Fibroblast of mammary gland (primary cell): Measurements from ENCODE around the gene SUMF2.
A peak's percentile ranks its signal among the peaks of the same experiment; 100 is the strongest.
"Not testable (repeated sequence)": the region's sequence is repeated elsewhere in the genome, so short reads cannot be mapped to it uniquely, and the experiment has no call there.

Experiments used
- DNase-seq: peaks from one replicate; pipeline ENCODE4 v3.0.0-alpha.2; 2010; ENCODE audit warnings: low read depth
- H3K4me3 ChIP-seq: 2 replicates; pipeline ENCODE4 v1.5.1; 2011; ENCODE audit warnings: low read depth, mild to moderate bottlenecking, low read length, moderate library complexity; ENCODE audit not compliant: control insufficient read depth
- TF ChIP-seq, protein P1 (sequence below): conservative IDR thresholded peaks from 2 replicates; pipeline ENCODE4 v1.5.1; 2011; ENCODE audit warnings: low read depth, low read length, inconsistent platforms; ENCODE audit not compliant: control insufficient read depth, insufficient read depth

The SUMF2 gene

DNA sequence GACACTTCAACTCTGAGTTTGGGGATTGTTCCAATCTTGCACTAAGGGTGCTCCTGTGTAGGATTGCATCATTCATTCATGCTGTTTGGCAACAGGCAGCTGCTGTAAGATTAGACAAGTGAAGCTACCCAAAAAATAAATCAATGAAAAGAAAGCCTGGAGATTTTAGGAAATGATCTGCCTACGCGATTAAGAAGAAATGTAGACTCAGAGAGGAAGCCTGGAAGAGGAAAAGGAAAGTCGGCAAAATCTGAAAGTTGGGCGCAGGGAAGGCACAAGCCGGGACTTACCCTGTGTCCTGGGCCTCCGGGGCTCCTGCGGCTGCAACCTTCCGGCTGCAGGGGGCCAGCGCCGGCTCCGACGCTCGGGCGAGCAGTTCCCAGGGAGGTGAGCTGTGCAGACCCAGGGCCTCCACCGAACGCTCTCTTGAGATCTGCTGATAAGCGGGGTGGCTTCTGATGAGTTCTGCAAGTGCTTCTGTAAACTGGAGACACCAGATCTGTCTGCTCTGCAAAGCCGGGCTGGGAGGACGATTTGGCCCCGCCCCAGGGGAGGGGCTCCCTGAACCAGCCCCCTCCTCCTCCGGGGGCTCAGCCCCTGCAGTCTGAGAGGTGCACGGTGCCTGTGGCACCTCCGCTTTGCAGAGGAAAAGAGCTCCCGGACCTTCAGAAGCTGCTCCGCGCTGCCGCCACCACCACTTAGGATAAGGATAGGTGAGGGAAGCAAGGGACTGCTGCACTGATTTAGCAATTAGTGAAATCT lies 30.2 kb upstream of the SUMF2 start:
- TF ChIP-seq, protein P1, sequence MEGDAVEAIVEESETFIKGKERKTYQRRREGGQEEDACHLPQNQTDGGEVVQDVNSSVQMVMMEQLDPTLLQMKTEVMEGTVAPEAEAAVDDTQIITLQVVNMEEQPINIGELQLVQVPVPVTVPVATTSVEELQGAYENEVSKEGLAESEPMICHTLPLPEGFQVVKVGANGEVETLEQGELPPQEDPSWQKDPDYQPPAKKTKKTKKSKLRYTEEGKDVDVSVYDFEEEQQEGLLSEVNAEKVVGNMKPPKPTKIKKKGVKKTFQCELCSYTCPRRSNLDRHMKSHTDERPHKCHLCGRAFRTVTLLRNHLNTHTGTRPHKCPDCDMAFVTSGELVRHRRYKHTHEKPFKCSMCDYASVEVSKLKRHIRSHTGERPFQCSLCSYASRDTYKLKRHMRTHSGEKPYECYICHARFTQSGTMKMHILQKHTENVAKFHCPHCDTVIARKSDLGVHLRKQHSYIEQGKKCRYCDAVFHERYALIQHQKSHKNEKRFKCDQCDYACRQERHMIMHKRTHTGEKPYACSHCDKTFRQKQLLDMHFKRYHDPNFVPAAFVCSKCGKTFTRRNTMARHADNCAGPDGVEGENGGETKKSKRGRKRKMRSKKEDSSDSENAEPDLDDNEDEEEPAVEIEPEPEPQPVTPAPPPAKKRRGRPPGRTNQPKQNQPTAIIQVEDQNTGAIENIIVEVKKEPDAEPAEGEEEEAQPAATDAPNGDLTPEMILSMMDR = peak; percentile 21
- peak; percentile 77 for DNase-seq
- H3K4me3 ChIP-seq = peak overlapping the region; percentile 80

DNA sequence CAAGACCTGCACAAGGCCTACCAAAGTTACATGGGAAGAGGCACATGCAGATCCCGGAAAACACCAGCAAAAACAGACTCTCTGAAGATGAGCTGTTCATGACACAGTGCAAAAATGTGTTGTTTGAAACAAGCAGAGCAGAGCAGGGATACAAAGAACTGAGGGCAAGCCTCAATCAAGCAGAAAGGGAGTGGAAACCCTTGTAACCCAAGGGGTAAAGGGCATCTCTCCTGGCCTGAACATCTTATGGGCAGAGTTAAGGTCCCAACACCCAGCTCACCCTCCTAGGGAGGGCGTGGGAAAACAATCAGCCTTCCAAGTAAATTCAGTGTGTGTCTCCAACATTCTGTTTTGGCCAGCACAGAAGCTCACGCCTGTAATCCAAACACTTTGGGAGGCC lies 23.4 kb upstream of the SUMF2 start:
- no peak for DNase-seq
- TF ChIP-seq, protein P1 = no peak

DNA sequence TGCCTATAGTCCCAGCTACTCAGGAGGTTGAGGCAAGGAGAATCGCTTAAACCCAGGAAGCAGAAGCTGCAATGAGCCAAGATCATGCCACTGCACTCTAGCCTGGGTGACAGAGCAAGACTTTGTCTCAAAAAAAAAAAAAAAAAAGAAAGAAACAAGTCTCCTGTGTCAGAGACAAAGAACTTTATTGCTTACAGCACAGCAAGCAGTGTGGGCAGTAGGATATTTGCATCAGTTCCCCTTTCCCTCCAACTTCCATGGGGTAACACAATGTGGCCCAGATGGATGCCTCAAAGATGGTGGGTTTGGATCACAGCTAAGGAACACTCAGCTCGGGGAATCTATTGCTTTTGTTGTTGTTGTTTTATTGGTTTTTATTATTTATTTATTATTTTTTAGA lies 18.3 kb upstream of the SUMF2 start:
- not testable (repeated sequence) for DNase-seq, H3K4me3 ChIP-seq

More for the DNA sequence above, 23.4 kb upstream of the SUMF2 start:
- H3K4me3 ChIP-seq = no peak overlapping the region

DNA sequence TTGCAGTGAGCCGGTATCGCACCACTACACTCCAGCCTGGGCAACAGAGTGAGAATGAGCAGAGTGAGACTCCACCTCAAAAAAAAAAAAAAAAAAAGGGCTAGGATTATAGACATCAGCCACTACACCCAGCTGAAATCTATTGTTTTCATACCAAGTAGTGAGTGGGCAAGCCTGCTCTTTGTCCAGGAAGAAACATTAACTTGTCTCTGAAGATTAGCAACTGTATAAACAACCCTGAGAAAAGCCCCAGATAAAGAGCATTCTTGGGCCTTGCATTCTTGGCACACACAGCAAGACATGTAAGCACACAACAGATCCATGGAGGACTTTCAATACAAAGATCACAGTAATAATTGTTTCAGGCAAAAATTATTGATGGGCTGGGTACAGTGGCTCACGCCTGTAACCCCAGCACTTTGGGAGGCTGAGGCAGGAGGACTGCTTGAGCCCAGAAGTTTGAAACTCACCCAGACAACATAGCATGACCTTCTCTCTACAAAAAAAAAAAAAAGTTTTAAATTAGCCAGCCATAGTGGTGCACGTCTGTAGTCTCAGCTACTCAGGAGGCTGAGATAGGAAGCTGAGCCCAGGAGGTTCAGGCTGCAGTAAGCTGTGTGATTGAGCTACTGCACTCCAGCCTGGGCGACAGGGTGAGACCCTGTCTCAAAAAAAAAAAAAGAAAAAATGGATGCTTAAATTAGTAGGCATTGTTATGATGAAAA lies 17.2 kb upstream of the SUMF2 start:
- H3K4me3 ChIP-seq = no peak overlapping the region
- peak; percentile 73 for DNase-seq
- TF ChIP-seq, protein P1 = no peak

DNA sequence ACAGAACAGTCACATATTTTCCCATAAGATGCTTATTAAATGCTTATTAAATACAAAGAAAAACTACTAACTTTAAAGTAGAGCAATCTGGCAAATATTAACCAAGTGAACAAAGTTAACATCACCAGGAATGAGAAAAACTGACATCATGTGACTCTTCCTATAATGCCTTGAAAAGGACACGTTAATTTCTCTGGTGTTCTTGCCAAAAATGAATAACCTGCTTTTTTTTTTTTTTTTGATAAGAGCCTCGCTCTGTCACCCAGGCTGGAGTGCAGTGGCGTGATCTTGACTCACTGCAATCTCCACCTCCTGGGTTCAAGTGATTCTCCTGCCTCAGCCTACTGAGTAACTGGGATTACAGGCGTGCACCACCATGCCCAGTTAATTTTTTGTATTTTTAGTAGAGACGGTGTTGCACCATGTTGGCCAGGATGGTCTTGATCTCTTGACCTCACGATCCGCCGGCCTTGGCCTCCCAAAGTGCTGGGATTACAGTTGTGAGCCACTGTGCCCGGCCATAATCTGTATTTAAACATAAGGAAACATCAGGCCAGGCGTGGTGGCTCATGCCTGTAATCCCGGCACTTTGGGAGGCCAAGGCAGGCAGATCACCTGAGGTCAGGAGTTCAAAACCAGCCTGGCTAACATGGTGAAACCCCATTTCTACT lies 16.5 kb upstream of the SUMF2 start:
- DNase-seq, H3K4me3 ChIP-seq: not testable (repeated sequence)

DNA sequence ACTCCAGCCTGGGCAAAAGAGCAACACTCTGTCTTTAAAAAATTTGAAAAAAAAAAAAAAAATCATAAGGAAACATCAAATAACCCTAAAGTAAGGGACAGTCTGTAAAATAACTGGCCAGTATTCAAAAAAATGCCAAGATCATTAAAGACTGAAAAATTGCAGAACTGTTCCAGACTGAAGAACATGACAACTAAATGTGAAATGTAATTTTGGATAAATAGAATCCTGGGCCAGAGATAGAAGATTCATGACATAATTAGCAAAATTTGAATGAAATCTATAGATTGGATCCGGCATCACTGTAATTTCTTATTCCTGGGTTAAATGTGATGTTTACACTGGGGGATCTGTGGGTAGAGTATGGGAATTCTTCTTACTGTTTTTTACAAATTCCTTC lies 15.8 kb upstream of the SUMF2 start:
- H3K4me3 ChIP-seq = no peak overlapping the region
- TF ChIP-seq, protein P1 = no peak
- no peak for DNase-seq

DNA sequence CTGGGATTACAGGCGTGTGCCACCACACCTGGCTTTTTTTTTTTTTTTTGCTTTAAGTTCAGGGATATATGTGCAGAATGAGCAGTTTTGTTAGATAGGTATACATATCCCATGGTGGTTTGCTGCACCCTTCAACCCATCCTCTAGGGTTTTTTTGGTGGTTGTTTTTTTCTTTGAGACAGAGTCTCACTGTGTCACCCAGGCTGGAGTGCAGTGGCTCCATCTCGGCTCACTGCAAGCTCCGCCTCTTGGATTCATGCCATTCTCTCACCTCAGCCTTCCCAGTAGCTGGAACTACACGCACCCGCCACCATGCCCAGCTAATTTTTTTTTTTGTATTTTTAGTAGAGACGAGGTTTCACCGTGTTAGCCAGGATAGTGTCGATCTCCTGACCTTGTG lies 15.3 kb upstream of the SUMF2 start:
- not testable (repeated sequence) for H3K4me3 ChIP-seq, DNase-seq

DNA sequence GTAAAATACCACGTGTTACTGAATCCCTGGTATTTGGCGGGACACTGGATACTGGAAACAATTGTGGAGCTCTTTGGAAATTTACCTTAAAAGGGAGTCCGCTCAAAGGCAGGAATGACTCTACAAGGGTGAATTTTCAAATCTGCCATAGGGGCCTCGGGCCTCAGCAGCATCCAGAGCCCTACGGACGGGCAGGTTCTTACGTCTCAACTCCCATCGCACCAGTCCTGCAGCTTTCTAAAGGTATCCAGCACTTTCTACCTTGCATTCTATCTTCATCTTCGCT lies 13.1 kb upstream of the SUMF2 start:
- DNase-seq = no peak
- peak overlapping the region; percentile 94 for H3K4me3 ChIP-seq
- TF ChIP-seq, protein P1 = no peak
